ENCODE data around the gene HMGB3.
"Not testable (repeated sequence)": the region's sequence is repeated elsewhere in the genome, so short reads cannot be mapped to it uniquely, and the experiment has no call there.

The HMGB3 gene

DNA sequence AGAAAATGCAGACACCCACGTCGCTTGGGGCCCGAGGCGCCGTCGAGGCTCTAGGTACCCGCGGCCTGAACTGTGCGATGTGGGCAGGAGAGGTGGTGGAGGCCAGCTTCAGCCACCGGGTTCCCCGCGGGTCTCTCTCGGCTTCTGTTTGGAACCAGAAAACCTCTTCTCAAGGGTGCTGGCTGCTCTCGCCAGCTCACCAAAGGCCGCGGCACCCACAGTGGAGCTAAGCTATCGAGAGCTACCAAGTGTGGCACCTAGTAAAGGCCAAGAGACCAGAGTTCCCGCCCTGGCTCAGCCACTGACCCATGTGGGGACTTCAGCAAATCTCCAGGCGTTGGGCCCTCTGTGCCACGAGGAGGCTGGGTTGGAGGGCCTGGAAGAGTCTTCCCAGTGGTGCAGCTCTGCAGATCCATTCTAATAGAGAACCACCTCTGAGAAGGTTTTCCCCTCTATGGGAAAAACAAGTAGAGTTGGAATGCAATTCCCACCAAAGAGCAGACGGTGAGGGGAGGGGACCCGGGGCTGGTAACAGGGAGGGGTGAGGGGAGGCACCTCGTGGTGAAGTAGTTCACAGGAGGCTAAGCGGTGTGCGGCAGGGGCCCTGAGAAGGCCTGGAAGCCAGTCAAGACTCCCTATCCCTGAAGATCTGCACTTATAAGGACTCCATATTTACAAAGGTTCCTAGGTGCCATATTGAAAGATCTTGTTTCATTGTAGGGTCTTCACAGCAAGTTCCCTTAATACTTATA lies 5.5 kb upstream of the HMGB3 start:
- no peak for DNase-seq (ENCODE audit: low read depth, low spot score)

- no peak for DNase-seq (ENCODE audit: low read depth, low spot score)
Observed at GRCh38 chrX:150980186-150980585, 2.9 kb upstream of the HMGB3 start.

GRCh38 chrX:150980711-150981110 lies 2.4 kb upstream of the HMGB3 start:
- no peak for DNase-seq (ENCODE audit: low read depth, low spot score)

DNA sequence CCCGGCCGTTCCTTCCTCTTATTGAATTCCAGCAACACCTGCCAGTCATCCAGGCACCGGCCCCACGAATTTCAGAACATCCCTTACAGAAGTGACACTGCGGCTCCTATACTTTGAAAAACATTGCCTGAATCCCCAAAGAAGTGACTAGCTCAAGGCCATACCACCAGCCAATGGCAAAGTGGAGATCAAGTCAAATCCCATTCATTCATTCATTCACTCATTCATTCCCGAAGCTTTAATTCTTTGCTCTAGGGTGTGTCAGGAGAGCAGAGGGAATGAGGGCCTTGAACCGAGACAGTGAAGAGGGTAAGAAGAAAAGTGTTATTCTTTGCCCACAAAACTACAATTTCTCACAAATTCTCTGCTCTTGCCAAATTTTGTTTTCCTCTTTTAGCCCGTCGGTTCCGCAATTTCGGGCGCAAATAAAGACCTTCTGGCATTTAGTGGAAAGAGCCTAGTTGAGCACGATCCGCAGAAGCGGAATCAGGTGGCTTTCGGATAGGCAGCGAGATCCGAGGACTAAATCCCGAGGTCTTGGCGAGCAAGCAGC lies 824 bp upstream of the HMGB3 start:
- no peak for DNase-seq (ENCODE audit: low read depth, low spot score)

DNA sequence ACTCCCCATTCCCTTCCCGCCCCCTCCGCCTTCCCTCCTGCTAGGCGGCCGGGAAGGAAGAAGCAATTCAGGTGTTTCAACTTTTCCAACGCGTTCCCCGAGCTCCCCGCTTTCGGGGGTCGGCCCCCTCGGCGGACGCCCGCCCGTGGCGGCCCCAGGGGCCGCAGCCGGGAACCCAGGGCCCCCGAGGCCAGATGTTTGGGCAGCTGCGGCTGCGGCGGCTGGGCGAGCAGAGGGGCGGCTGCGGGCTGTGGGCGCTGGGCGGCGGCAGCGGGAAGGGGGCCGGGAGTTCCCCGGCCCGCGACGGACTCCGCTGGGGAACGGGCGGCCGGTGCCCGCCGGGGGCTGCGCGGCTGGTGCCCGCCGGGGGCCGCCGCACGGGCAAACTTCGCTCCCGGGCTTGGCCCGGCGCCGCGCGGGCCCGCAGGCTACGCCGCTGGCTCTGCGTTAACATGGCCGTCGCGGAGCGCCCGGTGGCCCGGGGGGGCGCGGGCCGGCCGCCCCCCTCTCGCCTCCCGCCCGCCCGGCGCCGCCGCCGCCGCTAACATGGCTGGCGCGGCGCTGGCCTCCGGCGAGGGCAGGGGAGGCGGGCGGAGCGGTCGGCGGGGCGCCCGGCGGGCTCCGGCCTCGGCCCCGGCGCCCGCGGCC lies 510 bp downstream of the HMGB3 start:
- DNase-seq (ENCODE audit: low read depth, low spot score): no peak

- DNase-seq (ENCODE audit: low read depth, low spot score): no peak
Observed at GRCh38 chrX:150984169-150984824, 1.2 kb downstream of the HMGB3 start.

DNA sequence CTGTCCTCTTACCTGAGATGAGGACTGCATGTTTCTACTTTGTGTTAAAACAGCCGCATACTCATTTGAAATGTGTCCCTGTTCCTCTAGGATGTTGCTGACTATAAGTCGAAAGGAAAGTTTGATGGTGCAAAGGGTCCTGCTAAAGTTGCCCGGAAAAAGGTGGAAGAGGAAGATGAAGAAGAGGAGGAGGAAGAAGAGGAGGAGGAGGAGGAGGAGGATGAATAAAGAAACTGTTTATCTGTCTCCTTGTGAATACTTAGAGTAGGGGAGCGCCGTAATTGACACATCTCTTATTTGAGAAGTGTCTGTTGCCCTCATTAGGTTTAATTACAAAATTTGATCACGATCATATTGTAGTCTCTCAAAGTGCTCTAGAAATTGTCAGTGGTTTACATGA lies 4.6 kb downstream of the HMGB3 start:
- DNase-seq (ENCODE audit: low read depth, low spot score): not testable (repeated sequence)

- DNase-seq (ENCODE audit: low read depth, low spot score): no peak
Observed at GRCh38 chrX:150989420-150989819, 6.3 kb downstream of the HMGB3 start.

- no peak for DNase-seq (ENCODE audit: low read depth, low spot score)
Observed at GRCh38 chrX:150990910-150991309, 7.8 kb downstream of the HMGB3 start.

DNA sequence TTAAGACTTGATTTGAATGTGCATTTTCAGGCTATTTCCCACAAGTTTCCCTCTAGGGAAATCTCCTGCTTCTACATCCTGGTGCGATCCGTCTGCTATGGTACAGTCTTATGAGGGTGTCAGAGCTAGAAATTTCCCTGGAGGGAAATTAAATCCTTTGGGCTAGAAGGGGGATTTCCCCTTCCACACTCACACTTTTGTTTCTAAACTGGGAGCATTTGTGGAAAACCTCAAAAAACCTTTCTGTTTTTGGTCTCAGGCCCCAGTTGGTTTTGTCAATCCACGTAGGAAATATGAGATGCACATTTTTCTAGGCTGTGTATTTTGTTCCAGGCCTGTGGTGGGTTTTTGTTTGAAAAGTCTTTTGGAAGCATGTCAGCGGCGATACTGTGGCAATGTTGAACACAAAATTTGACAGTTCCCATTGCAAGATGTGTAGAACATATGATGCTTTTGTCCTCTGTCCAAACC lies 17.8 kb downstream of the HMGB3 start:
- no peak for DNase-seq (ENCODE audit: low read depth, low spot score)

GRCh38 chrX:151004085-151004484 lies 20.9 kb downstream of the HMGB3 start:
- no peak for DNase-seq (ENCODE audit: low read depth, low spot score)

GRCh38 chrX:151006410-151007109 lies 23.4 kb downstream of the HMGB3 start:
- no peak for DNase-seq (ENCODE audit: low read depth, low spot score)

DNA sequence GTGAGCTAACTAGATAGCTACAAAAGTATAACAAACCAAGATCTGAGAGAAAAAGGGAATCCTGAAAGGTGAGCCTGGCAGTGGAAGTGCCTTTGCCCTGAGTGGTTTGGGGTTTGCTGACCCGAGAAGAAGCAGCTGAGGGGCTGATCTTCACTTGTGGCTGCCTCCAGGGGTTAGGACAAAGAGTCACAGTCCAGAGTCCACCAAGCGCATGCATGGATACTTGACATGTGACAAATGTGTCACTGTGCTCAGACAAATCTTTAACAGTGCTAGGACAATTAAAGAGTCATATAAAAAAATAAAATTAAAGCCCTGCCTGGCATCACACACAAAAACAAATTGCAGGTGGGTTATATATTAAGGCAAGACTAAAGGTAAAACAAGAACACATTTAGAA lies 26.4 kb downstream of the HMGB3 start:
- no peak for DNase-seq (ENCODE audit: low read depth, low spot score)

- DNase-seq (ENCODE audit: low read depth, low spot score): no peak
Observed at GRCh38 chrX:151013164-151013743, 30.1 kb downstream of the HMGB3 start.

DNA sequence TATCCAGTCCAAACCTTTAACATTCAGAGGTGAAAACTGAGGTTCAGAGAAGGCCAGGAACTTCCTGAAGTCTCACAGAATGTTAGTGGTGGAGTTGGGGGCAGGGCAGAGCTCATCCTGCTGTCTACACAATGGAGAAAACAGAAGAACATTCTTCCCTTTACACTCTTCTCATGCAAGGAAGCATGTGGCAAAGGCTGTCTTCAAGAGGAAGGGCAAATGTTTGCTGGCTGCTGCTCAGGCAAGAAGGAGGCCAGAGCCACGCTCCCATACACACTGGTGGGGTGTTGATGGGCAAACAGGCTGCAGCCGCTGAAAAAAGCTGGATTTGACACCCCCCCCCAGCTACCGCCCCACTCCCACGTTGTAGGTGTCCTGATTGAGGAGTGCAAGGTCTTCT lies 32.5 kb downstream of the HMGB3 start:
- no peak for DNase-seq (ENCODE audit: low read depth, low spot score)

DNA sequence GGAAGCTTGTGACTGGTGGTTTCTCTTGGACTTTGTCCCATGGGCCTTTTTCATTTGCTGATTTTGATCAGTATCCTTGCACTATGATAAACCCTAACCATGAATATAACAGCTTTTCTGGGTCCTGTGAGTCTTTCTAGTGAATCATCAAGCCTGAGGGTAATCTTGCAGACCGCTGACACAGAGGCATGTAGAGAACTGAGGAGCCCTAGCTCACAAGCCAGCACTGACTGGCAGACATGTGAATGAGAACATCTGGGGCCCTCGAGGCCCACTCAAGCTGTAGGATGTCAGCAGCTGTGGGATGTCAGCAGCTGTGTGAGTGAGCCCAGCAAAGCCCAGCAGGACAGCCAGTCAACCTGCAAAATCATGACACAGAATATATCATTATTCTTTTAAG lies 36.7 kb downstream of the HMGB3 start:
- no peak for DNase-seq (ENCODE audit: low read depth, low spot score)

DNA sequence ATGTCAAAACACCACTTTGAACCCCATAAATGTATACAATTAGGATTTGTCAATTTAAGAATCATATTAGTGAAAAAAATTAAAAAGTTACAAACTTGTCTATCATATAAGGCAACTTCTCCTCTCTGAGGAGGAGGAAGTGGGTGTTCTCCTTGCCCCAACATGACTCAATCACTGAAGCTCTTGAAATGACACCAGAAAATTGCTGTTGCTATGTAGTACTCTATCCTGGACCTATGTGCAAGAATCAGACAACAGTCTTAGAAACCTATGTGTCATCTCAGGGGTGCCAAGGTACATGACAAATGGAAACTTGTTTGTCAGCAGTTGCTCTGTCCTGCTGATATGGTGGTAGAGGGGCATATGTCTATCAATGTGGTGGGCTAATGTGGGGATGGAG lies 47.7 kb downstream of the HMGB3 start:
- no peak for DNase-seq (ENCODE audit: low read depth, low spot score)

GRCh38 chrX:151031391-151031975 lies 48.3 kb downstream of the HMGB3 start:
- DNase-seq (ENCODE audit: low read depth, low spot score): no peak

GRCh38 chrX:151039351-151039750 lies 56.2 kb downstream of the HMGB3 start:
- no peak for DNase-seq (ENCODE audit: low read depth, low spot score)
